KG1 (cell line): ENCODE data around the gene NSD1.
"Not testable (repeated sequence)": the region's sequence is repeated elsewhere in the genome, so short reads cannot be mapped to it uniquely, and the experiment has no call there.

Experiments
- DNase-seq: peaks from one replicate; lab custom pipeline; 2025; lab: John Stamatoyannopoulos, UW

NSD1 gene

GRCh38 chr5:177328545-177329231 lies 195.1 kb downstream of the NSD1 start:
- no peak for DNase-seq

GRCh38 chr5:177329883-177330282 lies 196.3 kb downstream of the NSD1 start:
- no peak for DNase-seq

- peak; percentile 51 for DNase-seq
Observed at GRCh38 chr5:177330991-177331842, 197.6 kb downstream of the NSD1 start.

GRCh38 chr5:177332031-177332895 lies 198.7 kb downstream of the NSD1 start:
- DNase-seq, result no peak

GRCh38 chr5:177332896-177333260 lies 199.3 kb downstream of the NSD1 start:
- DNase-seq, result no peak

- DNase-seq, result no peak
Observed at GRCh38 chr5:177333420-177334154, 200.0 kb downstream of the NSD1 start.

GRCh38 chr5:177334155-177334551 lies 200.6 kb downstream of the NSD1 start:
- DNase-seq, result no peak

- DNase-seq, result no peak
Observed at GRCh38 chr5:177334781-177335700, 201.5 kb downstream of the NSD1 start.

- DNase-seq, result no peak
Observed at GRCh38 chr5:177335701-177336065, 202.1 kb downstream of the NSD1 start.

- no peak for DNase-seq
Observed at GRCh38 chr5:177336112-177336511, 202.5 kb downstream of the NSD1 start.

GRCh38 chr5:177336603-177337494 lies 203.3 kb downstream of the NSD1 start:
- no peak for DNase-seq

GRCh38 chr5:177338251-177339106 lies 204.9 kb downstream of the NSD1 start:
- DNase-seq, result no peak

- DNase-seq, result no peak
Observed at GRCh38 chr5:177339107-177339638, 205.6 kb downstream of the NSD1 start.

GRCh38 chr5:177343000-177343399 lies 209.4 kb downstream of the NSD1 start:
- not testable (repeated sequence) for DNase-seq

GRCh38 chr5:177343777-177344176 lies 210.2 kb downstream of the NSD1 start:
- no peak for DNase-seq

- no peak for DNase-seq
Observed at GRCh38 chr5:177344891-177345290, 211.3 kb downstream of the NSD1 start.

GRCh38 chr5:177346820-177347219 lies 213.2 kb downstream of the NSD1 start:
- DNase-seq, result no peak

GRCh38 chr5:177347699-177348098 lies 214.1 kb downstream of the NSD1 start:
- no peak for DNase-seq

- no peak for DNase-seq
Observed at GRCh38 chr5:177349362-177349647, 215.7 kb downstream of the NSD1 start.
